ENCODE measurements around the gene PKIG. TPM values are rescaled to one million over a fixed set of nuclear protein-coding genes. Genes with fewer than 3 reads are reported as not detected.

Gene PKIG
- polyA plus RNA-seq, 1 of the 3 experiments (the other 2 are of a cell fraction), result 92.9 TPM

DNA sequence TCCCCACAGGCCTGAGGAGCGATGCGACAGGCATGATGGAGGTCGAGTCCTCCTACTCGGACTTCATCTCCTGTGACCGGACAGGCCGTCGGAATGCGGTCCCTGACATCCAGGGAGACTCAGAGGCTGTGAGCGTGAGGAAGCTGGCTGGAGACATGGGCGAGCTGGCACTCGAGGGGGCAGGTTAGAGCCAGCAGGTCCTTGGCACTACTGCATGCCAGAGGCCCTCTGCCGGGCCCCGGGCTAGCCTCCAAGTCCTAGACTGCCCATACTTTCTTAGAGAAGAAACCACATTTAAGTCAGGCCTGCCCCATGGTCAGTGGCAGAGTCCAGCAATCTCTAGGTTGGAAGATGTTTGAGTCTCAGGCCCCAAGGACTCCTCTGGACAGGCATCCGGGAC is 32.1 kb downstream of the PKIG start:
- Histone ChIP-seq H3K36me3 (replicated peaks in 1 of 2; ENCODE audit: control insufficient read depth in 1 of 2, insufficient read depth in 2 of 2, low read length in 1 of 2) (peaks cover 4 to 28% of the 10 kb centered on the region in 2 experiments), H3K27me3 (ENCODE audit: insufficient read depth) (no peaks in the 10 kb centered on the region), H3K79me2 (ENCODE audit: insufficient read depth) (peaks cover 17% of the 10 kb centered on the region; the same call in 1 of the 2 replicates), H2AFZ (ENCODE audit: low read depth) (no peak overlapping the region), H3K9me2 (no peaks in the 10 kb centered on the region), H3K9ac (no peak overlapping the region), H4K20me1 (ENCODE audit: insufficient read depth) (no peaks in the 10 kb centered on the region), H3K27ac (ENCODE audit: low read depth in 2 of 2, low read length in 1 of 2) (no peak overlapping the region), H3K4me3 (ENCODE audit: low read depth in 2 of 2, low read length in 1 of 2) (no peak overlapping the region), H3K4me2 (no peak overlapping the region), H3K9me3 (no peaks in the 10 kb centered on the region), H3K4me1 (ENCODE audit: control insufficient read depth in 1 of 2, insufficient read depth in 2 of 2, low read depth in 1 of 2, low read length in 1 of 2) (peaks cover 0 to 4% of the 10 kb centered on the region in 2 experiments; a peak in 1 of 4 replicates), H3F3A (replicated peaks; ENCODE audit: insufficient read depth) (no peaks in the 10 kb centered on the region)
- POLR2A ChIA-PET, result no interaction called here
- WGBS (ENCODE audit: low lambda C conversion rate), result 87% methylated on average over 9 of the region's 14 CpGs
- DNase-seq, result no peak
- TF ChIP-seq MEF2A (IDR thresholded peaks at IDR 0.05; ENCODE audit: borderline replicate concordance, low read depth) (no peak), TCF12 (IDR thresholded peaks at IDR 0.05) (no peak), EP300 (IDR thresholded peaks at IDR 0.05; ENCODE audit: borderline replicate concordance in 1 of 2, low read depth in 1 of 2, low read length in 1 of 2) (no peak), USF1 (IDR thresholded peaks at IDR 0.05; ENCODE audit: borderline replicate concordance, low read depth) (no peak), CTCF (IDR thresholded peaks at IDR 0.05) (no peak), JUND (IDR thresholded peaks at IDR 0.05) (no peak), FOSL2 (IDR thresholded peaks at IDR 0.05; ENCODE audit: borderline replicate concordance, low read depth) (no peak), ZBTB33 (IDR thresholded peaks at IDR 0.05; ENCODE audit: borderline replicate concordance, low read depth) (no peak)
- TF ChIP-seq, protein P1, sequence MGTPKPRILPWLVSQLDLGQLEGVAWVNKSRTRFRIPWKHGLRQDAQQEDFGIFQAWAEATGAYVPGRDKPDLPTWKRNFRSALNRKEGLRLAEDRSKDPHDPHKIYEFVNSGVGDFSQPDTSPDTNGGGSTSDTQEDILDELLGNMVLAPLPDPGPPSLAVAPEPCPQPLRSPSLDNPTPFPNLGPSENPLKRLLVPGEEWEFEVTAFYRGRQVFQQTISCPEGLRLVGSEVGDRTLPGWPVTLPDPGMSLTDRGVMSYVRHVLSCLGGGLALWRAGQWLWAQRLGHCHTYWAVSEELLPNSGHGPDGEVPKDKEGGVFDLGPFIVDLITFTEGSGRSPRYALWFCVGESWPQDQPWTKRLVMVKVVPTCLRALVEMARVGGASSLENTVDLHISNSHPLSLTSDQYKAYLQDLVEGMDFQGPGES (IDR thresholded peaks at IDR 0.05; ENCODE audit: low read depth, low read length), result no peak
- CTCF ChIA-PET, result interaction anchor here (1.4 kb wide), 1 partner anchor 397 kb away, joined by 3 read pairs; no protein-coding TSS in a partner anchor

DNA sequence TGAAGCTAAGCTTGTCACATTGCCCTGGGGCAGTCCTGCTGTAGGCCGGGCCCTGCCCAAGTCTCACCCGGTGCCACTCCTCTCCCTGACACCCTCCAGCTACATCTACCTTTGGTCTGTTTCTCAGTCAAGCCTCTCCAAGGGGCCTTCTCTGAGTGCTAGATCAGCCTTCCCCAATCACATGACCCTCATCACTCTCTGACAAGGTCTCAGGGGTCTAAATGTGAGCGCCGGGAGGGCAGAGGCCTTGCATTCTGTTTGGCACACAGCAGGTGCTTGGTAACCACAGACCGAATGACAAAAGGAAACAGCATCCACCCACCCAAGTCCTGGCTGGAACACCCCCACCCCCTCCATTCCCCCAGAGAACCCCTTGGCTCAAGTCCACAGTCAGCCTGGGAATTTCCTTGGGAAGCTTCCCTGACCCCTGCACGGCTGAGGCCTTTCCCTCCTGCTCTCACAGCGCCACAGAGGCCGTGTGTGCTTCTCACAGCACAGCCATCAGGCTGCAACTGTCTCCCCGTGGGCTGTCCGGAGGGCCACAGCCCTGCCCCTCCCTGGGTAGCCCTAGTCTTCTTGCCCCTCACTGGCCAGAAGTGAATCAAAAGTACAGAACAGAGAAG is 32.9 kb downstream of the PKIG start:
- Histone ChIP-seq H3F3A (replicated peaks; ENCODE audit: insufficient read depth) (no peaks in the 10 kb centered on the region), H3K36me3 (replicated peaks in 1 of 2; ENCODE audit: control insufficient read depth in 1 of 2, insufficient read depth in 2 of 2, low read length in 1 of 2) (peaks cover 4 to 35% of the 10 kb centered on the region in 2 experiments), H3K4me2 (no peak overlapping the region), H4K20me1 (ENCODE audit: insufficient read depth) (no peaks in the 10 kb centered on the region), H3K9me2 (no peaks in the 10 kb centered on the region), H3K27me3 (ENCODE audit: insufficient read depth) (no peaks in the 10 kb centered on the region), H3K9me3 (no peaks in the 10 kb centered on the region), H3K4me1 (ENCODE audit: control insufficient read depth in 1 of 2, insufficient read depth in 2 of 2, low read depth in 1 of 2, low read length in 1 of 2) (no peaks in the 10 kb centered on the region), H2AFZ (ENCODE audit: low read depth) (no peak overlapping the region), H3K9ac (no peak overlapping the region), H3K79me2 (ENCODE audit: insufficient read depth) (peaks cover 17% of the 10 kb centered on the region; the same call in 1 of the 2 replicates), H3K4me3 (ENCODE audit: low read depth in 2 of 2, low read length in 1 of 2) (no peak overlapping the region), H3K27ac (ENCODE audit: low read depth in 2 of 2, low read length in 1 of 2) (no peak overlapping the region)
- ChIA-PET POLR2A (no interaction called here), CTCF (interaction anchor here (0.6 kb wide), 1 partner anchor 10 kb away, joined by 3 read pairs; no protein-coding TSS in a partner anchor)
- WGBS (ENCODE audit: low lambda C conversion rate), result 91% methylated on average over 8 of the region's 10 CpGs
- no peak for DNase-seq
- no peak for TF ChIP-seq FOSL2 (IDR thresholded peaks at IDR 0.05; ENCODE audit: borderline replicate concordance, low read depth)
- TF ChIP-seq TAF1 (IDR thresholded peaks at IDR 0.05; ENCODE audit: borderline replicate concordance, low read depth, low read length), result no peak
- no peak for TF ChIP-seq GATA2 (CRISPR knock-in tag; IDR thresholded peaks at IDR 0.05)
- TF ChIP-seq, protein P1 (IDR thresholded peaks at IDR 0.05; ENCODE audit: low read depth, low read length), result no peak
- no peak for TF ChIP-seq EP300 (IDR thresholded peaks at IDR 0.05; ENCODE audit: borderline replicate concordance in 1 of 2, low read depth in 1 of 2, low read length in 1 of 2)
- TF ChIP-seq USF1 (IDR thresholded peaks at IDR 0.05; ENCODE audit: borderline replicate concordance, low read depth), result no peak
- no peak for TF ChIP-seq PBX3 (IDR thresholded peaks at IDR 0.05)
- no peak for TF ChIP-seq RCOR1 (IDR thresholded peaks at IDR 0.05; ENCODE audit: low read length)
- TF ChIP-seq FOXJ3 (CRISPR knock-in tag; IDR thresholded peaks at IDR 0.05), result no peak
- TF ChIP-seq NFIC (IDR thresholded peaks at IDR 0.05; ENCODE audit: borderline replicate concordance), result no peak
- TF ChIP-seq YY1 (IDR thresholded peaks at IDR 0.05; ENCODE audit: low read depth), result no peak
- TF ChIP-seq MEF2A (IDR thresholded peaks at IDR 0.05; ENCODE audit: borderline replicate concordance, low read depth), result no peak
